ENCODE measurements around the gene ZNF486. TPM values are rescaled to one million over a fixed set of nuclear protein-coding genes. Genes with fewer than 3 reads are reported as not detected.

Gene ZNF486
- total RNA-seq = 1 to 10 TPM; 8.1 to 9.0 TPM

GRCh38 chr19:20167020-20167644 is at the start of gene ZNF486:
Gene ZNF486, plus strand, starts transcription at chr19:20167214. Its CDS starts 117 bp downstream, at chr19:20167331.

Other genes starting within 250 kb of the ZNF486 start
- gene ZNF682, start 127.7 kb upstream of the ZNF486 start, total RNA-seq = 1 to 10 TPM; 7.3 to 8.1 TPM
- 1 to 10 TPM; 7.8 to 8.4 TPM for gene ZNF90, start 89.2 kb upstream of the ZNF486 start, total RNA-seq